Neural cell (in vitro differentiated cells): ENCODE data around the gene SLC13A3.

Experiments
- EP300 ChIP-seq: fragments of 450-650 bp; conservative IDR thresholded peaks from 2 replicates; pipeline ENCODE4 v1.6.1; 2014; ENCODE audit warnings: antibody characterized with exemption, mild to moderate bottlenecking, moderate library complexity; ENCODE audit not compliant: poor library complexity, severe bottlenecking
- EZH2 ChIP-seq: fragments of 200-600, 300-800 bp; shearing (Covaris generic), sonication (generic); IDR thresholded peaks from 2 replicates; pipeline ENCODE4 v1.6.1; 2014; ENCODE audit warnings: antibody characterized with exemption, low read length, borderline replicate concordance, mild to moderate bottlenecking; ENCODE audit not compliant: insufficient read depth, poor library complexity, severe bottlenecking
- MXI1 ChIP-seq: fragments of 450-650 bp; conservative IDR thresholded peaks from 2 replicates; pipeline ENCODE4 v1.6.1; 2014; ENCODE audit warnings: antibody characterized with exemption, mild to moderate bottlenecking; ENCODE audit not compliant: poor library complexity, severe bottlenecking
- POLR2AphosphoS5 ChIP-seq: IDR thresholded peaks from 2 replicates; pipeline ENCODE4 v1.6.1; 2012
- RAD21 ChIP-seq: fragments of 450-650 bp; conservative IDR thresholded peaks from 2 replicates; pipeline ENCODE4 v1.6.1; 2014; ENCODE audit warnings: antibody characterized with exemption, mild to moderate bottlenecking, moderate library complexity
- TAF1 ChIP-seq: IDR thresholded peaks from 2 replicates; pipeline ENCODE4 v1.6.1; 2012; ENCODE audit warnings: low read depth
- TF ChIP-seq, protein P1 (sequence below): fragments of 450-650 bp; IDR thresholded peaks from 2 replicates; pipeline ENCODE4 v1.5.1; 2014; ENCODE audit warnings: antibody characterized with exemption, mild to moderate bottlenecking, moderate library complexity; ENCODE audit not compliant: poor library complexity, severe bottlenecking
- TF ChIP-seq, protein P2 (sequence below): IDR thresholded peaks from 2 replicates; pipeline ENCODE4 v1.6.1; 2012; ENCODE audit warnings: borderline replicate concordance

DNA sequence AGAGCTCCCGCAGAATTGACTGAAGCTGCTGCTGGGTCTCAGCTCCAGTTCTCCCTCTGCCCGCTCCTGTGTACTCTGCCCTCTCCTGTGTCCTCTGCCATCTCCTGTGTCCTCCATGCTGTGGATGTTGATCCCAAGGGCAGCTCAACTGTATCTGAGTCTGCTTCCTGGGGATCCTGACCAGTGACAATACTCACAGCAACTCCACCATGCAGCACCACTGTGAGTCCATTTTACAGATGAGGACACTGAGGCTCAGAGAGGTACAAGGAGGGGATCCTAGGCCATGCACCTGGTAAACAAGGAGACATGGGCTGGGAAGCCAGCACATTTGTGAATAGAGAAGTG is 29.4 kb upstream of the SLC13A3 start:
- TF ChIP-seq, protein P1, sequence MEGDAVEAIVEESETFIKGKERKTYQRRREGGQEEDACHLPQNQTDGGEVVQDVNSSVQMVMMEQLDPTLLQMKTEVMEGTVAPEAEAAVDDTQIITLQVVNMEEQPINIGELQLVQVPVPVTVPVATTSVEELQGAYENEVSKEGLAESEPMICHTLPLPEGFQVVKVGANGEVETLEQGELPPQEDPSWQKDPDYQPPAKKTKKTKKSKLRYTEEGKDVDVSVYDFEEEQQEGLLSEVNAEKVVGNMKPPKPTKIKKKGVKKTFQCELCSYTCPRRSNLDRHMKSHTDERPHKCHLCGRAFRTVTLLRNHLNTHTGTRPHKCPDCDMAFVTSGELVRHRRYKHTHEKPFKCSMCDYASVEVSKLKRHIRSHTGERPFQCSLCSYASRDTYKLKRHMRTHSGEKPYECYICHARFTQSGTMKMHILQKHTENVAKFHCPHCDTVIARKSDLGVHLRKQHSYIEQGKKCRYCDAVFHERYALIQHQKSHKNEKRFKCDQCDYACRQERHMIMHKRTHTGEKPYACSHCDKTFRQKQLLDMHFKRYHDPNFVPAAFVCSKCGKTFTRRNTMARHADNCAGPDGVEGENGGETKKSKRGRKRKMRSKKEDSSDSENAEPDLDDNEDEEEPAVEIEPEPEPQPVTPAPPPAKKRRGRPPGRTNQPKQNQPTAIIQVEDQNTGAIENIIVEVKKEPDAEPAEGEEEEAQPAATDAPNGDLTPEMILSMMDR: no peak
- TF ChIP-seq EZH2 (no peak), RAD21 (no peak), POLR2AphosphoS5 (no peak), EP300 (no peak), MXI1 (no peak), TAF1 (no peak)
- TF ChIP-seq, protein P2, sequence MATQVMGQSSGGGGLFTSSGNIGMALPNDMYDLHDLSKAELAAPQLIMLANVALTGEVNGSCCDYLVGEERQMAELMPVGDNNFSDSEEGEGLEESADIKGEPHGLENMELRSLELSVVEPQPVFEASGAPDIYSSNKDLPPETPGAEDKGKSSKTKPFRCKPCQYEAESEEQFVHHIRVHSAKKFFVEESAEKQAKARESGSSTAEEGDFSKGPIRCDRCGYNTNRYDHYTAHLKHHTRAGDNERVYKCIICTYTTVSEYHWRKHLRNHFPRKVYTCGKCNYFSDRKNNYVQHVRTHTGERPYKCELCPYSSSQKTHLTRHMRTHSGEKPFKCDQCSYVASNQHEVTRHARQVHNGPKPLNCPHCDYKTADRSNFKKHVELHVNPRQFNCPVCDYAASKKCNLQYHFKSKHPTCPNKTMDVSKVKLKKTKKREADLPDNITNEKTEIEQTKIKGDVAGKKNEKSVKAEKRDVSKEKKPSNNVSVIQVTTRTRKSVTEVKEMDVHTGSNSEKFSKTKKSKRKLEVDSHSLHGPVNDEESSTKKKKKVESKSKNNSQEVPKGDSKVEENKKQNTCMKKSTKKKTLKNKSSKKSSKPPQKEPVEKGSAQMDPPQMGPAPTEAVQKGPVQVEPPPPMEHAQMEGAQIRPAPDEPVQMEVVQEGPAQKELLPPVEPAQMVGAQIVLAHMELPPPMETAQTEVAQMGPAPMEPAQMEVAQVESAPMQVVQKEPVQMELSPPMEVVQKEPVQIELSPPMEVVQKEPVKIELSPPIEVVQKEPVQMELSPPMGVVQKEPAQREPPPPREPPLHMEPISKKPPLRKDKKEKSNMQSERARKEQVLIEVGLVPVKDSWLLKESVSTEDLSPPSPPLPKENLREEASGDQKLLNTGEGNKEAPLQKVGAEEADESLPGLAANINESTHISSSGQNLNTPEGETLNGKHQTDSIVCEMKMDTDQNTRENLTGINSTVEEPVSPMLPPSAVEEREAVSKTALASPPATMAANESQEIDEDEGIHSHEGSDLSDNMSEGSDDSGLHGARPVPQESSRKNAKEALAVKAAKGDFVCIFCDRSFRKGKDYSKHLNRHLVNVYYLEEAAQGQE: no peak
